A549 (cell line): Measurements from ENCODE around the gene ARHGEF16. TPM values are rescaled to one million over a fixed set of nuclear protein-coding genes. Genes with fewer than 3 reads are reported as not detected.

ENCODE experiments used
- ATAC-seq, 2 experiments: fragments of 200-7000 bp in 1 of 2; fragments of >200 bp in 1 of 2; cut with Nextera tagmentation in 1 of 2; cut with Tn5 transposase in 1 of 2; 3 replicates each; pipeline versions ENCODE4 v1.8.0 to v1.9.1; 2018 to 2020; ENCODE audit warnings: mild to moderate bottlenecking in 1 of 2, moderate library complexity in 1 of 2
- CTCF ChIA-PET: fragments of 300-600 bp; sonication (Branson Sonifier 250); formaldehyde crosslinking; extraction: SDS; loops from one replicate; lab custom pipeline; 2021; ENCODE audit warnings: antibody characterized with exemption, inconsistent platforms; lab: Yijun Ruan, JAX
- POLR2A ChIA-PET: fragments of 350-600 bp; formaldehyde crosslinking; extraction: SDS; loops from one replicate; lab custom pipeline; 2021; ENCODE audit warnings: antibody characterized with exemption, inconsistent platforms; lab: Yijun Ruan, JAX
- DNase-seq, 2 experiments: peaks; one replicate each; pipeline versions ENCODE4 v3.0.0 to v3.0.0-alpha.2; 2011 to 2016; ENCODE audit warnings: low read depth in 1 of 2, low spot score in 1 of 2
- FAIRE-seq: peaks from 2 replicates; lab custom pipeline; 2011; peaks lifted over from hg19 to GRCh38; lab: Jason Lieb, UNC
- H3K27ac ChIP-seq, 2 experiments: fragments of >200 bp; sonication (Bioruptor Twin); formaldehyde crosslinking; 3 replicates each; pipeline ENCODE4 v1.5.1; 2016 to 2017
- H3K4me1 ChIP-seq: fragments of >200 bp; sonication (Bioruptor Twin); formaldehyde crosslinking; 3 replicates; pipeline ENCODE4 v1.6.1; 2016
- H3K4me2 ChIP-seq: fragments of >200 bp; sonication (Bioruptor Twin); formaldehyde crosslinking; 3 replicates; pipeline ENCODE4 v1.6.1; 2016
- H3K4me3 ChIP-seq: fragments of >200 bp; sonication (Bioruptor Twin); formaldehyde crosslinking; 3 replicates; pipeline ENCODE4 v1.5.1; 2016
- H3K9me3 ChIP-seq: fragments of >200 bp; sonication (Bioruptor Twin); formaldehyde crosslinking; 3 replicates; pipeline ENCODE4 v1.6.1; 2016
- ATOH8 ChIP-seq: fragments of 250-450 bp; sonication (Bioruptor Pico); IDR thresholded peaks from 2 replicates; pipeline ENCODE4 v1.5.0; 2020; ENCODE audit warnings: low read depth, mild to moderate bottlenecking, moderate library complexity
- CBX2 ChIP-seq: fragments of 200-600 bp; sonication (generic); IDR thresholded peaks from 2 replicates; pipeline ENCODE4 v1.6.1; 2016; ENCODE audit warnings: low read depth, mild to moderate bottlenecking, borderline replicate concordance
- CEBPB ChIP-seq, 2 experiments: fragments of >200 bp in 1 of 2; sonication (Bioruptor Twin) in 1 of 2; formaldehyde crosslinking in 1 of 2; IDR thresholded peaks; 2 replicates each; pipeline ENCODE4 v1.6.1; 2012 to 2016
- CHD2 ChIP-seq: fragments of 150-350 bp; IDR thresholded peaks from 2 replicates; pipeline ENCODE4 v1.6.1; 2014; ENCODE audit warnings: low read length; ENCODE audit not compliant: partially characterized antibody
- ELK1 ChIP-seq: fragments of 150-350 bp; IDR thresholded peaks from 2 replicates; pipeline ENCODE4 v1.6.1; 2014; ENCODE audit warnings: low read depth, mild to moderate bottlenecking, low read length
- EP300 ChIP-seq, 2 experiments: fragments of >200 bp; sonication (Bioruptor Twin); formaldehyde crosslinking; IDR thresholded peaks; 2 replicates in 1 of 2; 3 replicates in 1 of 2; pipeline ENCODE4 v1.6.1; 2016 to 2017
- FOSL2 ChIP-seq, 2 experiments: fragments of 450-650 bp in 1 of 2; fragments of >200 bp in 1 of 2; sonication (Bioruptor Twin) in 1 of 2; formaldehyde crosslinking; IDR thresholded peaks; 2 replicates each; pipeline versions ENCODE4 v1.5.0 to v1.6.1; 2016 to 2020; ENCODE audit warnings: mild to moderate bottlenecking in 1 of 2, moderate library complexity in 1 of 2
- GATA3 ChIP-seq: IDR thresholded peaks from 2 replicates; pipeline ENCODE4 v1.6.1; 2012; ENCODE audit warnings: borderline replicate concordance
- HDAC2 ChIP-seq: fragments of 200-600 bp; sonication (generic); IDR thresholded peaks from 2 replicates; pipeline ENCODE4 v1.6.1; 2016
- HMGXB4 ChIP-seq: fragments of 250-450 bp; sonication (Bioruptor Pico); IDR thresholded peaks from 2 replicates; pipeline ENCODE4 v1.5.0; 2021; ENCODE audit warnings: mild to moderate bottlenecking, moderate library complexity, borderline replicate concordance
- HOXB13 ChIP-seq: fragments of 250-450 bp; sonication (Bioruptor Pico); IDR thresholded peaks from 2 replicates; pipeline ENCODE4 v1.5.0; 2020; ENCODE audit warnings: low read depth, mild to moderate bottlenecking, moderate library complexity
- JUNB ChIP-seq: fragments of >200 bp; sonication (Bioruptor Twin); formaldehyde crosslinking; IDR thresholded peaks from 2 replicates; pipeline ENCODE4 v1.6.1; 2016
- KDM1A ChIP-seq: fragments of 200-600 bp; sonication (generic); IDR thresholded peaks from 2 replicates; pipeline ENCODE4 v1.6.1; 2016; ENCODE audit warnings: low read depth, mild to moderate bottlenecking
- KDM5A ChIP-seq: fragments of 200-600 bp; sonication (generic); IDR thresholded peaks from 2 replicates; pipeline ENCODE4 v1.6.1; 2016; ENCODE audit warnings: antibody characterized with exemption, mild to moderate bottlenecking
- MAFK ChIP-seq: fragments of 450-650 bp; IDR thresholded peaks from 2 replicates; pipeline ENCODE4 v1.6.1; 2014; ENCODE audit not compliant: partially characterized antibody
- MYC ChIP-seq: IDR thresholded peaks from 2 replicates; pipeline ENCODE4 v1.6.1; 2012; ENCODE audit warnings: mild to moderate bottlenecking, inconsistent platforms, low read length, improper control_type of control experiment, borderline replicate concordance
- NR3C1 ChIP-seq: fragments of >200 bp; sonication (Bioruptor Twin); formaldehyde crosslinking; IDR thresholded peaks from 3 replicates; pipeline ENCODE4 v1.6.1; 2017
- RAD21 ChIP-seq, 2 experiments: fragments of >200 bp in 1 of 2; sonication (Bioruptor Twin) in 1 of 2; formaldehyde crosslinking in 1 of 2; IDR thresholded peaks in 1 of 2; conservative IDR thresholded peaks in 1 of 2; 2 replicates in 1 of 2; 3 replicates in 1 of 2; pipeline ENCODE4 v1.6.1; 2012 to 2018; ENCODE audit warnings: inconsistent platforms in 1 of 2
- RCOR1 ChIP-seq: fragments of 150-350 bp; IDR thresholded peaks from 2 replicates; pipeline ENCODE4 v1.6.1; 2014; ENCODE audit warnings: antibody characterized with exemption, low read length, low read depth
- REST ChIP-seq: fragments of 200-600 bp; sonication (generic); IDR thresholded peaks from 2 replicates; pipeline ENCODE4 v1.6.1; 2016; ENCODE audit warnings: antibody characterized with exemption, mild to moderate bottlenecking, moderate library complexity
- SREBF2 ChIP-seq: fragments of 450-650 bp; IDR thresholded peaks from 2 replicates; pipeline ENCODE4 v1.6.1; 2014; ENCODE audit warnings: mild to moderate bottlenecking, moderate library complexity
- TP53 ChIP-seq: fragments of 250-450 bp; sonication (Bioruptor Pico); IDR thresholded peaks from 2 replicates; pipeline ENCODE4 v1.5.0; 2021; ENCODE audit warnings: mild to moderate bottlenecking, moderate library complexity
- ZC3H11A ChIP-seq: fragments of 450-650 bp; IDR thresholded peaks from 2 replicates; pipeline ENCODE4 v1.6.1; 2014; ENCODE audit warnings: antibody characterized with exemption, mild to moderate bottlenecking
- ZFP36 ChIP-seq: fragments of 450-650 bp; IDR thresholded peaks from 2 replicates; pipeline ENCODE4 v1.6.1; 2014; ENCODE audit warnings: borderline replicate concordance; ENCODE audit not compliant: partially characterized antibody
- ZNF302 ChIP-seq: fragments of 250-450 bp; sonication (Bioruptor Pico); IDR thresholded peaks from 2 replicates; pipeline ENCODE4 v1.9.0; 2021; ENCODE audit warnings: inconsistent platforms, mild to moderate bottlenecking, moderate library complexity
- ZSCAN20 ChIP-seq: fragments of 250-450 bp; sonication (Bioruptor Pico); IDR thresholded peaks from 2 replicates; pipeline ENCODE4 v1.8.0; 2022; ENCODE audit warnings: mild to moderate bottlenecking, moderate library complexity
- WGBS: methylation state at CpG from one replicate; pipeline ENCODE4 v1.1.6; 2017; ENCODE audit errors: missing lambda C conversion rate; 5-methylcytosine and 5-hydroxymethylcytosine counted together
- polyA plus RNA-seq, 4 experiments: library from polyadenylated mRNA; depleted of rRNA in 3 of 4; stranded (reverse); fragments of >200 nt; fragmentation: RNase III in 1 of 4; extraction: RNeasy Plus Mini Kit Qiagen cat#74134 plus additional on column Dnase treatment in 1 of 4; gene quantifications; 2 replicates in 3 of 4; 3 replicates in 1 of 4; pipeline ENCODE4 v1.2.3, GENCODE V29; 2011 to 2017

ARHGEF16 gene
- polyA plus RNA-seq, 2 of the 4 experiments (the other 2 are of a cell fraction) = 1.4 to 3.2 TPM

- no CpG with 5 or more reads among the region's 43 CpGs for WGBS
- POLR2A ChIA-PET = no interaction called here
These were observed 26.5 kb upstream of the ARHGEF16 start for GRCh38 chr1:3427711-3428704.

GRCh38 chr1:3428899-3429298, 25.6 kb upstream of the ARHGEF16 start:
- TF ChIP-seq ZSCAN20 (CRISPR knock-in tag) = no peak
- TF ChIP-seq JUNB = no peak
- TF ChIP-seq ZC3H11A = no peak
- TF ChIP-seq KDM5A = no peak
- TF ChIP-seq SREBF2 = no peak
- TF ChIP-seq HMGXB4 (CRISPR knock-in tag) = no peak
- TF ChIP-seq CHD2 = no peak
- TF ChIP-seq HOXB13 = no peak
- no peak for TF ChIP-seq CEBPB (IDR thresholded peaks at IDR 0.05)
- TF ChIP-seq MYC = no peak
- TF ChIP-seq RAD21 (conservative IDR thresholded peaks at IDR 0.05 in 1 of 2, IDR thresholded peaks at IDR 0.05 in 1 of 2) = no peak
- TF ChIP-seq, all 56 proteins: peak for 0
- H3K9me3 ChIP-seq = no peaks in the 10 kb centered on the region
- ATAC-seq = no peak
- WGBS = 59% methylated on average over 5 of the region's 9 CpGs
- H3K4me3 ChIP-seq = no peak overlapping the region
- CTCF ChIA-PET = interaction anchor here (0.8 to 1.7 kb wide), 2 partner anchors 10 to 12 kb away, joined by 3 to 4 read pairs; no protein-coding TSS in a partner anchor
- FAIRE-seq = no peak
- DNase-seq = no peak
- no peak overlapping the region for H3K4me2 ChIP-seq
- H3K27ac ChIP-seq = no peak overlapping the region
- POLR2A ChIA-PET = no interaction called here
- H3K4me1 ChIP-seq = no peaks in the 10 kb centered on the region

More at GRCh38 chr1:3427711-3428704, 26.5 kb upstream of the ARHGEF16 start:
- Histone ChIP-seq H3K4me1 (no peaks in the 10 kb centered on the region), H3K9me3 (no peaks in the 10 kb centered on the region), H3K4me2 (no peak overlapping the region), H3K27ac (no peak overlapping the region), H3K4me3 (no peak overlapping the region)
- FAIRE-seq (no peak), DNase-seq (no peak), ATAC-seq (no peak)
- TF ChIP-seq KDM1A (no peak), KDM5A (no peak), ZFP36 (no peak), NR3C1 (no peak), RCOR1 (no peak), FOSL2 (IDR thresholded peaks at IDR 0.05) (no peak), FOSL2 (CRISPR knock-in tag; IDR thresholded peaks at IDR 0.05) (no peak), GATA3 (no peak), MAFK (no peak), ZNF302 (CRISPR knock-in tag) (no peak), EP300 (IDR thresholded peaks at IDR 0.05) (no peak)
- CTCF ChIA-PET = interaction anchor here (1.7 kb wide), 2 partner anchors 9 to 11 kb away, joined by 4 to 8 read pairs; no protein-coding TSS in a partner anchor

- 75% methylated on average over 2 of the region's 13 CpGs for WGBS
- no peak for FAIRE-seq
- POLR2A ChIA-PET = no interaction called here
- TF ChIP-seq CBX2 (no peak), REST (no peak), RAD21 (conservative IDR thresholded peaks at IDR 0.05 in 1 of 2, IDR thresholded peaks at IDR 0.05 in 1 of 2) (no peak), TP53 (CRISPR knock-in tag) (no peak), HDAC2 (no peak), ELK1 (no peak), ATOH8 (CRISPR knock-in tag) (no peak)
These were observed 25.1 kb upstream of the ARHGEF16 start for GRCh38 chr1:3429320-3429719.

More at GRCh38 chr1:3429320-3429719, 25.1 kb upstream of the ARHGEF16 start:
- Histone ChIP-seq H3K4me1 (no peaks in the 10 kb centered on the region), H3K4me3 (no peak overlapping the region), H3K4me2 (no peak overlapping the region), H3K9me3 (no peaks in the 10 kb centered on the region), H3K27ac (no peak overlapping the region)
- DNase-seq = no peak
- ATAC-seq = no peak
- CTCF ChIA-PET = interaction anchor here (0.8 to 1.6 kb wide), 2 partner anchors 13 to 23 kb away, joined by 3 to 8 read pairs; no protein-coding TSS in a partner anchor
